ENCODE data around the gene HLA-DQA2.

HLA-DQA2 gene

GRCh38 chr6:32738126-32738525, 3.1 kb upstream of the HLA-DQA2 start:
- no peak for TF ChIP-seq NFIC (IDR thresholded peaks at IDR 0.05)
- TF ChIP-seq CEBPB (IDR thresholded peaks at IDR 0.05): no peak
- no peak for TF ChIP-seq USF1 (IDR thresholded peaks at IDR 0.05)
- no peak for TF ChIP-seq CREB1 (IDR thresholded peaks at IDR 0.05; ENCODE audit: low read depth)
- TF ChIP-seq YY1 (IDR thresholded peaks at IDR 0.05; ENCODE audit: low read depth): no peak
- no peak for TF ChIP-seq MAX (IDR thresholded peaks at IDR 0.05)
- TF ChIP-seq TEAD4 (IDR thresholded peaks at IDR 0.05): no peak
- no peak for TF ChIP-seq TAF1 (IDR thresholded peaks at IDR 0.05; ENCODE audit: low read depth)
- TF ChIP-seq EP300 (IDR thresholded peaks at IDR 0.05; ENCODE audit: borderline replicate concordance): no peak
- no peak for TF ChIP-seq REST (IDR thresholded peaks at IDR 0.05; ENCODE audit: low read depth)
- TF ChIP-seq FOXM1 (IDR thresholded peaks at IDR 0.05; ENCODE audit: borderline replicate concordance, low read depth): no peak
- no peak for TF ChIP-seq EGR1 (IDR thresholded peaks at IDR 0.05)
- TF ChIP-seq TCF12 (IDR thresholded peaks at IDR 0.05; ENCODE audit: low read depth): no peak

GRCh38 chr6:32742374-32742773, 1.2 kb downstream of the HLA-DQA2 start:
- TF ChIP-seq MAX (IDR thresholded peaks at IDR 0.05): no peak
- no peak for TF ChIP-seq RAD21 (IDR thresholded peaks at IDR 0.05; ENCODE audit: low read depth)
- TF ChIP-seq FOXM1 (IDR thresholded peaks at IDR 0.05; ENCODE audit: borderline replicate concordance, low read depth): no peak
- TF ChIP-seq EP300 (IDR thresholded peaks at IDR 0.05; ENCODE audit: borderline replicate concordance): no peak
- no peak for TF ChIP-seq YY1 (IDR thresholded peaks at IDR 0.05; ENCODE audit: low read depth)
- no peak for TF ChIP-seq NFIC (IDR thresholded peaks at IDR 0.05)
- TF ChIP-seq REST (IDR thresholded peaks at IDR 0.05; ENCODE audit: low read depth): no peak
- no peak for TF ChIP-seq TCF12 (IDR thresholded peaks at IDR 0.05; ENCODE audit: low read depth)
- no peak for TF ChIP-seq USF1 (IDR thresholded peaks at IDR 0.05)
- TF ChIP-seq TAF1 (IDR thresholded peaks at IDR 0.05; ENCODE audit: low read depth): no peak
- TF ChIP-seq TEAD4 (IDR thresholded peaks at IDR 0.05): no peak
- TF ChIP-seq ZBTB7A (IDR thresholded peaks at IDR 0.05; ENCODE audit: low read depth): no peak
- TF ChIP-seq CEBPB (IDR thresholded peaks at IDR 0.05): no peak
- TF ChIP-seq EGR1 (IDR thresholded peaks at IDR 0.05): no peak
- no peak for TF ChIP-seq CREB1 (IDR thresholded peaks at IDR 0.05; ENCODE audit: low read depth)

DNA sequence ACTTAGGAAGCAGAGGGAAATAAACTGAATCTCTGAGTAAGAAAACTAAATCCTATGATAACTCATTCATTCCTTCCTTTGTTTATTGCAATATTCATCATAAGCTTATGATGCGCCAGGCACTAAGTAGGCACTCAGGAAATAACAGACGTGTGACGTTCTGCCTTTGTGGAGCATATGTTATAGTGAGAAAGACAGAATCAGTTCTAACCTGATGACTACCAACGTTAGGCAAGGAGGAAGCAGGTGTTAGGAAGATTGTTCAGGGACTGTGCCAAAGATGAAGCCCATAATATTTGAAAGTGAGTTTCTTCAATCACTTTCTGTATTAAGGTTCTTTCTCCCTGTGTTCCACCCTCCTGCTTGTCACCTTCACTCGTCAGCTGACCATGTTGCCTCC, 3.6 kb downstream of the HLA-DQA2 start:
- no peak for TF ChIP-seq TCF12 (IDR thresholded peaks at IDR 0.05; ENCODE audit: low read depth)
- no peak for TF ChIP-seq ZBTB7A (IDR thresholded peaks at IDR 0.05; ENCODE audit: low read depth)
- no peak for TF ChIP-seq CREB1 (IDR thresholded peaks at IDR 0.05; ENCODE audit: low read depth)
- TF ChIP-seq YY1 (IDR thresholded peaks at IDR 0.05; ENCODE audit: low read depth): no peak
- no peak for TF ChIP-seq MAX (IDR thresholded peaks at IDR 0.05)
- no peak for TF ChIP-seq FOXM1 (IDR thresholded peaks at IDR 0.05; ENCODE audit: borderline replicate concordance, low read depth)
- TF ChIP-seq REST (IDR thresholded peaks at IDR 0.05; ENCODE audit: low read depth): no peak
- TF ChIP-seq EP300 (IDR thresholded peaks at IDR 0.05; ENCODE audit: borderline replicate concordance): no peak
- no peak for TF ChIP-seq EGR1 (IDR thresholded peaks at IDR 0.05)
- TF ChIP-seq CEBPB (IDR thresholded peaks at IDR 0.05): no peak
- TF ChIP-seq TAF1 (IDR thresholded peaks at IDR 0.05; ENCODE audit: low read depth): no peak
- TF ChIP-seq USF1 (IDR thresholded peaks at IDR 0.05): no peak
- no peak for TF ChIP-seq NFIC (IDR thresholded peaks at IDR 0.05)
- no peak for TF ChIP-seq RAD21 (IDR thresholded peaks at IDR 0.05; ENCODE audit: low read depth)
- TF ChIP-seq TEAD4 (IDR thresholded peaks at IDR 0.05): no peak

- TF ChIP-seq REST (IDR thresholded peaks at IDR 0.05; ENCODE audit: low read depth) (no peak), USF1 (IDR thresholded peaks at IDR 0.05) (no peak), TEAD4 (IDR thresholded peaks at IDR 0.05) (no peak), FOXM1 (IDR thresholded peaks at IDR 0.05; ENCODE audit: borderline replicate concordance, low read depth) (no peak), CREB1 (IDR thresholded peaks at IDR 0.05; ENCODE audit: low read depth) (no peak), EP300 (IDR thresholded peaks at IDR 0.05; ENCODE audit: borderline replicate concordance) (no peak), TAF1 (IDR thresholded peaks at IDR 0.05; ENCODE audit: low read depth) (no peak)
These were observed 11.4 kb downstream of the HLA-DQA2 start for GRCh38 chr6:32752580-32752979.

All from Ishikawa (cell line).